Keratinocyte (primary cell): ENCODE results near the gene CCDC186.

Experiments
- CTCF ChIP-seq, 3 experiments: IDR thresholded peaks in 1 of 3; conservative IDR thresholded peaks in 1 of 3; optimal IDR thresholded peaks in 1 of 3; 2 replicates in 2 of 3; 3 replicates in 1 of 3; pipeline versions ENCODE3 to v1.5.1; 2011; ENCODE audit warnings: low read length in 3 of 3, mild to moderate bottlenecking in 3 of 3, moderate library complexity in 2 of 3, control low read depth in 1 of 3, inconsistent platforms in 1 of 3; ENCODE audit not compliant: insufficient read depth in 2 of 3; ENCODE audit errors: extremely low read depth in 1 of 3
- EZH2 ChIP-seq: IDR thresholded peaks from one replicate; pipeline ENCODE4 v1.6.1; 2012; ENCODE audit warnings: inconsistent platforms, mild to moderate bottlenecking, low read length, moderate library complexity

- TF ChIP-seq CTCF (optimal IDR thresholded peaks at IDR 0.05 in 1 of 3, IDR thresholded peaks at IDR 0.05 in 1 of 3, conservative IDR thresholded peaks at IDR 0.05 in 1 of 3; ENCODE audit: extremely low read depth in 1 of 3, insufficient read depth in 2 of 3, low read length in 3 of 3) (no peak), EZH2 (no peak)
These were observed 22.5 kb downstream of the CCDC186 start for GRCh38 chr10:114151486-114151885.
